H1 (cell line): ENCODE measurements around the gene ETFB. TPM values are rescaled to one million over a fixed set of nuclear protein-coding genes. Genes with fewer than 3 reads are reported as not detected.

Source experiments
- CTCF ChIA-PET: fragments of 300-600 bp; sonication (Branson Sonifier 250); formaldehyde crosslinking; loops from one replicate; lab custom pipeline; 2021; ENCODE audit not compliant: partially characterized antibody; lab: Charles Lee
- POLR2A ChIA-PET: fragments of 300-600 bp; sonication (Branson Sonifier 250); formaldehyde crosslinking; loops from one replicate; lab custom pipeline; 2021; ENCODE audit warnings: inconsistent platforms; ENCODE audit not compliant: partially characterized antibody; lab: Charles Lee
- DNase-seq, 2 experiments: peaks; one replicate each; pipeline versions ENCODE4 v3.0.0 to v3.0.0-alpha.2; 2010 to 2022; ENCODE audit warnings: low spot score in 2 of 2, low read depth in 1 of 2, mixed read lengths in 1 of 2
- FAIRE-seq: peaks from 2 replicates; lab custom pipeline; 2011; peaks lifted over from hg19 to GRCh38; lab: Jason Lieb, UNC
- H2AFZ ChIP-seq: 2 replicates; pipeline ENCODE4 v1.8.1; 2012; ENCODE audit warnings: low read length, inconsistent platforms
- H2AK5ac ChIP-seq: 2 replicates; pipeline ENCODE4 v1.6.1; 2013; ENCODE audit warnings: low read depth, low read length
- H2BK120ac ChIP-seq: replicated peaks from 2 replicates; pipeline ENCODE3; 2013; ENCODE audit warnings: low read depth, low read length, inconsistent platforms
- H2BK12ac ChIP-seq: 2 replicates; pipeline ENCODE4 v1.6.1; 2013; ENCODE audit warnings: low read depth, low read length
- H2BK15ac ChIP-seq: 2 replicates; pipeline ENCODE4 v1.6.1; 2013; ENCODE audit warnings: low read length
- H2BK20ac ChIP-seq: 2 replicates; pipeline ENCODE4 v1.6.1; 2013; ENCODE audit warnings: low read length
- H2BK5ac ChIP-seq: 2 replicates; pipeline ENCODE4 v1.6.1; 2013; ENCODE audit warnings: low read depth, low read length
- H3K14ac ChIP-seq: 2 replicates; pipeline ENCODE4 v1.6.1; 2013; ENCODE audit warnings: inconsistent platforms; ENCODE audit not compliant: insufficient read length
- H3K18ac ChIP-seq: 2 replicates; pipeline ENCODE4 v1.6.1; 2013; ENCODE audit warnings: low read length; ENCODE audit errors: extremely low read depth
- H3K23ac ChIP-seq: 2 replicates; pipeline ENCODE4 v1.6.1; 2013; ENCODE audit warnings: inconsistent platforms; ENCODE audit not compliant: insufficient read length
- H3K23me2 ChIP-seq: 2 replicates; pipeline ENCODE4 v1.6.1; 2013; ENCODE audit warnings: low read depth, low read length
- H3K27ac ChIP-seq: 2 replicates; pipeline ENCODE4 v1.6.1; 2011; ENCODE audit warnings: low read depth, low read length, inconsistent platforms
- H3K27me3 ChIP-seq, 4 experiments: replicated peaks in 1 of 4; 1 replicate in 1 of 4; 2 replicates in 3 of 4; pipeline versions ENCODE4 v1.6.1 to v1.8.1; 2011 to 2013; ENCODE audit warnings: low read length in 3 of 4, mild to moderate bottlenecking in 3 of 4, inconsistent platforms in 2 of 4, mixed read lengths in 2 of 4, moderate library complexity in 1 of 4; ENCODE audit not compliant: control insufficient read depth in 3 of 4, insufficient read depth in 3 of 4; ENCODE audit errors: extremely low read depth in 1 of 4
- H3K36me3 ChIP-seq, 4 experiments: 2 replicates each; pipeline versions ENCODE4 v1.6.1 to v1.8.1; 2011 to 2013; ENCODE audit warnings: mild to moderate bottlenecking in 4 of 4, low read length in 3 of 4, moderate library complexity in 2 of 4, control low read depth in 1 of 4, inconsistent platforms in 1 of 4; ENCODE audit not compliant: insufficient read depth in 4 of 4, control insufficient read depth in 2 of 4
- H3K4ac ChIP-seq: replicated peaks from 2 replicates; pipeline ENCODE3; 2013; ENCODE audit warnings: low read length, low read depth, mixed read lengths, inconsistent platforms; ENCODE audit not compliant: insufficient read length
- H3K4me1 ChIP-seq, 4 experiments: replicated peaks in 1 of 4; 1 replicate in 1 of 4; 2 replicates in 3 of 4; pipeline versions ENCODE4 v1.6.1 to v1.8.1; 2011 to 2013; ENCODE audit warnings: low read length in 3 of 4, inconsistent platforms in 2 of 4, mixed read lengths in 1 of 4; ENCODE audit not compliant: insufficient read depth in 4 of 4, control insufficient read depth in 3 of 4
- H3K4me2 ChIP-seq, 2 experiments: 2 replicates each; pipeline versions ENCODE4 v1.6.1 to v1.8.1; 2011 to 2013; ENCODE audit warnings: low read depth in 2 of 2, low read length in 2 of 2, control low read depth in 1 of 2, inconsistent platforms in 1 of 2, mild to moderate bottlenecking in 1 of 2; ENCODE audit not compliant: insufficient read depth in 1 of 2
- H3K4me3 ChIP-seq, 4 experiments: fragments of 200-600, 300-600 bp in 1 of 4; sonication (generic), shearing (Covaris generic), sonication (Bioruptor Twin) in 1 of 4; 2 replicates each; pipeline versions ENCODE4 v1.5.1 to v1.8.1; 2011 to 2016; ENCODE audit warnings: low read length in 4 of 4, low read depth in 3 of 4, control low read depth in 2 of 4, inconsistent platforms in 2 of 4, mild to moderate bottlenecking in 2 of 4, mixed read lengths in 1 of 4, moderate library complexity in 1 of 4; ENCODE audit not compliant: insufficient read depth in 2 of 4; ENCODE audit errors: extremely low read depth in 1 of 4
- H3K56ac ChIP-seq: replicated peaks from 2 replicates; pipeline ENCODE3; 2013; ENCODE audit warnings: low read depth, mild to moderate bottlenecking, mixed read lengths, low read length, inconsistent platforms; ENCODE audit not compliant: insufficient read length
- H3K79me1 ChIP-seq: 2 replicates; pipeline ENCODE4 v1.6.1; 2013; ENCODE audit warnings: low read depth, low read length, control low read depth
- H3K79me2 ChIP-seq, 2 experiments: 2 replicates each; pipeline versions ENCODE4 v1.6.1 to v1.8.1; 2012 to 2013; ENCODE audit warnings: low read length in 2 of 2, mild to moderate bottlenecking in 2 of 2, inconsistent platforms in 1 of 2; ENCODE audit not compliant: insufficient read depth in 2 of 2, control insufficient read depth in 1 of 2
- H3K9ac ChIP-seq, 4 experiments: replicated peaks in 1 of 4; 1 replicate in 1 of 4; 2 replicates in 3 of 4; pipeline versions ENCODE4 v1.6.1 to v1.8.1; 2011 to 2013; ENCODE audit warnings: low read depth in 3 of 4, low read length in 3 of 4, control low read depth in 2 of 4, mild to moderate bottlenecking in 2 of 4, moderate library complexity in 2 of 4, inconsistent platforms in 1 of 4; ENCODE audit errors: extremely low read depth in 1 of 4
- H3K9me3 ChIP-seq, 2 experiments: 2 replicates each; pipeline versions ENCODE4 v1.6.1 to v1.8.1; 2012 to 2013; ENCODE audit warnings: mild to moderate bottlenecking in 2 of 2, moderate library complexity in 2 of 2, control low read depth in 1 of 2, inconsistent platforms in 1 of 2, low read depth in 1 of 2, low read length in 1 of 2, mixed read lengths in 1 of 2; ENCODE audit not compliant: insufficient read depth in 2 of 2
- H4K20me1 ChIP-seq, 2 experiments: replicated peaks in 1 of 2; 2 replicates each; pipeline versions ENCODE3 to v1.8.1; 2011 to 2013; ENCODE audit warnings: inconsistent platforms in 2 of 2, low read length in 2 of 2, mild to moderate bottlenecking in 1 of 2; ENCODE audit not compliant: insufficient read depth in 2 of 2, control insufficient read depth in 1 of 2
- H4K5ac ChIP-seq: 2 replicates; pipeline ENCODE4 v1.6.1; 2013; ENCODE audit warnings: low read length, low read depth, mixed read lengths, inconsistent platforms; ENCODE audit not compliant: insufficient read length
- H4K8ac ChIP-seq: 2 replicates; pipeline ENCODE4 v1.8.0; 2013; ENCODE audit warnings: mild to moderate bottlenecking, moderate library complexity, low read length, inconsistent platforms; ENCODE audit not compliant: insufficient read depth; ENCODE audit errors: extremely low read depth
- H4K91ac ChIP-seq: replicated peaks from 2 replicates; pipeline ENCODE3; 2013; ENCODE audit warnings: low read length, mixed read lengths, inconsistent platforms; ENCODE audit not compliant: insufficient read length
- HDAC6 ChIP-seq: IDR thresholded peaks from one replicate; pipeline ENCODE4 v1.7.1; 2012; ENCODE audit warnings: low read depth, mild to moderate bottlenecking, inconsistent platforms, low read length, moderate library complexity
- RAD21 ChIP-seq, 2 experiments: IDR thresholded peaks in 1 of 2; conservative IDR thresholded peaks in 1 of 2; 2 replicates each; pipeline ENCODE4 v1.6.1; 2011; ENCODE audit warnings: low read depth in 2 of 2, low read length in 2 of 2, improper control_type of control experiment in 1 of 2, inconsistent platforms in 1 of 2, mild to moderate bottlenecking in 1 of 2, moderate library complexity in 1 of 2
- WGBS, 2 experiments: shearing (Covaris generic) in 1 of 2; methylation state at CpG; one replicate each; pipeline versions ENCODE4 v1.1.6 to v1.1.7; 2013 to 2015; ENCODE audit warnings: low lambda C conversion rate in 2 of 2, mixed read lengths in 2 of 2, inconsistent platforms in 1 of 2, low coverage in 1 of 2, missing lambda C conversion rate in 1 of 2; ENCODE audit not compliant: insufficient replicate concordance in 2 of 2, insufficient coverage in 1 of 2, insufficient read length in 1 of 2; ENCODE audit errors: extremely low coverage in 1 of 2, missing lambda C conversion rate in 1 of 2; 5-methylcytosine and 5-hydroxymethylcytosine counted together
- polyA plus RNA-seq, 7 experiments: library from polyadenylated mRNA; depleted of rRNA in 3 of 7; stranded (reverse) in 5 of 7; unstranded in 2 of 7; fragments of >200 nt in 5 of 7; fragments of 200-250 nt in 2 of 7; gene quantifications; 1 replicate in 5 of 7; 2 replicates in 1 of 7; 4 replicates in 1 of 7; pipeline versions ENCODE4 v1.2.1 to v1.2.3, GENCODE V29; 2011 to 2013; ENCODE audit warnings: missing spikeins in 2 of 7, mixed read lengths in 2 of 7
- total RNA-seq: library from RNA; stranded (reverse); fragmentation: NEBNext Ultra II Directional; extraction: Animal tissue kit (Norgen Biotek cat#: 25700); gene quantifications from 2 replicates; pipeline ENCODE4 v1.2.1, GENCODE V29; 2021
- TF ChIP-seq, protein P1 (sequence below), 3 experiments: IDR thresholded peaks; 1 replicate in 2 of 3; 2 replicates in 1 of 3; pipeline versions ENCODE4 v1.5.1 to v1.6.1; 2011; ENCODE audit warnings: low read length in 3 of 3, mild to moderate bottlenecking in 3 of 3, inconsistent platforms in 2 of 3, low read depth in 1 of 3, moderate library complexity in 1 of 3; ENCODE audit not compliant: insufficient read depth in 1 of 3; ENCODE audit errors: control extremely low read depth in 1 of 3

ETFB gene
- total and polyA plus RNA-seq, 2 of the 8 experiments (the other 6 are each of a cell fraction or from before 2014, with no cell fraction given): 40.0 to 66.5 TPM

DNA sequence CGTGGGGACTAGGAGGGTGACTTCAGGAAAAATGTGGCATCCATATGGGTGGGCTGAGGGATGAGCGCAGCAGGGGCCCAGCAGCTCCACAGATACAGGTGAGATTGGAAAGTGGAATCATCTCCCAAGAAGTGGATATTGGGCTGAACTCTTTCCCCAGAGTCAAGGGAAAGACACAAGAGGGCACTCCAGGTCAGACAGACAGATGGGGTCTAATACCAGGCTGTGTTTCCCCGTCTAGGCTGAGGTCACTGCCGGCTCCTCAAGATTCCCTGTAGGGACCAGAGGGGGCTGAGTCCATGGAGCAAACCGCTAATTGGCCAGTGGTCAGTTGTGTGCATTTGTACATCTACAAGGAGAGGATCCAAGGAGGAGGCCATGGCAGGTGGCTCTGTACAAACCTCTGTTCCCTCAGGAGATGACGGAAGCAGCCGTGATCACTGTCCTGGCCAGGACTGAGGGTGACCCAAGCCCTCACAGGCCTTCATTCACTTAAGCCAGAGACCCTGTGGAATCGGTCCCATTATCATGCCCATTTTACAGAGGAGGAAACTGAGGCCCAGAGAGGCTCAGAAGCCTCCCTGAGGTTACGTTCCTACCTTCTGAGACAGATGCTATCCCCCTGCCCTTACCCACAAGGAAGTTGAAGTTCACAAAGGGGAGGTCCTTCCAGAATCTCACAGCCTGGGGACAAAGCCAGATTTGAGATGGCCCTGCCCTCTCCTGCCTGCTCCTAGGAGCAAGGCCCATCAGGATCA is 69.7 kb downstream of the ETFB start:
- H2BK12ac ChIP-seq: peak overlapping the region; percentile 95; the same call in 1 of the 2 replicates
- no peak overlapping the region for H2AFZ ChIP-seq
- FAIRE-seq: peak; percentile 81
- ChIA-PET CTCF (interaction anchor here (0.6 to 2.3 kb wide), 23 partner anchors 12 to 1032 kb away, joined by 3 to 11 read pairs (median 4); partner anchors contain the start of gene VSIG10L), POLR2A (interaction anchor here (0.7 to 1.5 kb wide), 7 partner anchors 12 to 961 kb away, joined by 3 to 4 read pairs (median 4); no protein-coding TSS in a partner anchor)
- H3K9me3 ChIP-seq: no peaks in the 10 kb centered on the region
- TF ChIP-seq RAD21 (IDR thresholded peaks at IDR 0.05 in 1 of 2, conservative IDR thresholded peaks at IDR 0.05 in 1 of 2; ENCODE audit: low read depth in 2 of 2, low read length in 2 of 2): peak; percentile 82 to 89
- TF ChIP-seq, protein P1, sequence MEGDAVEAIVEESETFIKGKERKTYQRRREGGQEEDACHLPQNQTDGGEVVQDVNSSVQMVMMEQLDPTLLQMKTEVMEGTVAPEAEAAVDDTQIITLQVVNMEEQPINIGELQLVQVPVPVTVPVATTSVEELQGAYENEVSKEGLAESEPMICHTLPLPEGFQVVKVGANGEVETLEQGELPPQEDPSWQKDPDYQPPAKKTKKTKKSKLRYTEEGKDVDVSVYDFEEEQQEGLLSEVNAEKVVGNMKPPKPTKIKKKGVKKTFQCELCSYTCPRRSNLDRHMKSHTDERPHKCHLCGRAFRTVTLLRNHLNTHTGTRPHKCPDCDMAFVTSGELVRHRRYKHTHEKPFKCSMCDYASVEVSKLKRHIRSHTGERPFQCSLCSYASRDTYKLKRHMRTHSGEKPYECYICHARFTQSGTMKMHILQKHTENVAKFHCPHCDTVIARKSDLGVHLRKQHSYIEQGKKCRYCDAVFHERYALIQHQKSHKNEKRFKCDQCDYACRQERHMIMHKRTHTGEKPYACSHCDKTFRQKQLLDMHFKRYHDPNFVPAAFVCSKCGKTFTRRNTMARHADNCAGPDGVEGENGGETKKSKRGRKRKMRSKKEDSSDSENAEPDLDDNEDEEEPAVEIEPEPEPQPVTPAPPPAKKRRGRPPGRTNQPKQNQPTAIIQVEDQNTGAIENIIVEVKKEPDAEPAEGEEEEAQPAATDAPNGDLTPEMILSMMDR (IDR thresholded peaks at IDR 0.05; ENCODE audit: control extremely low read depth in 1 of 3, insufficient read depth in 1 of 3, low read depth in 1 of 3, low read length in 3 of 3): peak; percentile 18 to 68 (median 60)
- no peak for TF ChIP-seq HDAC6
- no peaks in the 10 kb centered on the region for H3K23me2 ChIP-seq
- no peak overlapping the region for H4K5ac ChIP-seq
- H4K91ac ChIP-seq: no peak overlapping the region
- H3K18ac ChIP-seq: no peak overlapping the region
- no peaks in the 10 kb centered on the region for H3K79me1 ChIP-seq
- H3K23ac ChIP-seq: no peak overlapping the region
- 76% methylated on average over 9 of the region's 9 CpGs; no CpG with 5 or more reads in 1 of the 2 experiments for WGBS, 2 experiments
- 0 out of 2 replicates have a peak overlapping the region, but pooled peaks have one; percentile 18 for H2AK5ac ChIP-seq
- H2BK20ac ChIP-seq: 0 out of 2 replicates have a peak overlapping the region, but pooled peaks have one; percentile 23
- H3K27me3 ChIP-seq: peaks cover 0 to 2% (median 0%) of the 10 kb centered on the region in 4 experiments; a peak in 1 of 7 replicates
- no peaks in the 10 kb centered on the region for H3K79me2 ChIP-seq
- peak in 1 of 2 experiments; percentile 57 for DNase-seq
- no peak overlapping the region for H3K4me2 ChIP-seq
- no peaks in the 10 kb centered on the region for H3K36me3 ChIP-seq
- H3K4ac ChIP-seq: no peak overlapping the region
- no peak overlapping the region for H3K27ac ChIP-seq
- H3K4me1 ChIP-seq: peaks cover 10 to 39% (median 29%) of the 10 kb centered on the region in 4 experiments
- peak overlapping the region; percentile 84; the same call in 1 of the 2 replicates for H2BK15ac ChIP-seq
- no peaks in the 10 kb centered on the region for H4K20me1 ChIP-seq
- no peak overlapping the region for H4K8ac ChIP-seq
- H2BK120ac ChIP-seq: no peak overlapping the region
- no peak overlapping the region for H3K56ac ChIP-seq
- H2BK5ac ChIP-seq: peak overlapping the region; percentile 95; the same call in 1 of the 2 replicates
- no peak overlapping the region for H3K9ac ChIP-seq
- no peak overlapping the region for H3K4me3 ChIP-seq
- no peak overlapping the region for H3K14ac ChIP-seq
